HL-60/S4 treated with phorbol 12-myristate 13-acetate at 8.2 ng/mL for 4 days and 3 days (cell line): ENCODE data around the gene GFRA4.

Experiments
- in situ Hi-C: fragments of 300-500 bp; cut with MboI; formaldehyde crosslinking; loops from 2 replicates; pipeline ENCODE4 v1.15.0; 2022; ENCODE audit warnings: low sequenced_read_pairs

Gene GFRA4

GRCh38 chr20:3674995-3675900 lies 12.0 kb upstream of the GFRA4 start:
- in situ Hi-C loops, result no loop called here

DNA sequence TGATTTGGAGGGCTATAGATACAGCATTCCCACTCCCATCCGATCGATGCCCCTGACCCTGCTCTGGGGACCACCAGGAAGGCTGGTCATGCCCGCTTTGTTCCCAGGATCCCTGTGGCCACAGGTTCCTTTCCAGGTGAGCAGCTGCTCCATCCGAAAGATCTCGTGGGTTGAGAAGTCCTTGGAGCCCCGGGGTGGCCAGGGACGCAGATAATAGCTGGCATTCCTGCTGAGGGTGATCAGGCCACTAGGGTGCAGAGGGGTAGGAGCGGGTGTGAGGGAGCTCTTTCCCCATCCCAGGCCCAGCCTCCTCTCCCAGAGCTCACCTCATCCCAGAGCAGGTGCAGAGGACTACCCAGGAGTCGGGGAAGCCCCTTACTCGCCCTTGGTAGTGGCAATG lies 11.2 kb upstream of the GFRA4 start:
- in situ Hi-C loops, result no loop called here

GRCh38 chr20:3673221-3674070 lies 10.2 kb upstream of the GFRA4 start:
- in situ Hi-C loops, result no loop called here

GRCh38 chr20:3672547-3673171 lies 9.5 kb upstream of the GFRA4 start:
- in situ Hi-C loops, result no loop called here

GRCh38 chr20:3671986-3672546 lies 8.9 kb upstream of the GFRA4 start:
- in situ Hi-C loops, result no loop called here

GRCh38 chr20:3670945-3671344 lies 7.7 kb upstream of the GFRA4 start:
- in situ Hi-C loops, result no loop called here

DNA sequence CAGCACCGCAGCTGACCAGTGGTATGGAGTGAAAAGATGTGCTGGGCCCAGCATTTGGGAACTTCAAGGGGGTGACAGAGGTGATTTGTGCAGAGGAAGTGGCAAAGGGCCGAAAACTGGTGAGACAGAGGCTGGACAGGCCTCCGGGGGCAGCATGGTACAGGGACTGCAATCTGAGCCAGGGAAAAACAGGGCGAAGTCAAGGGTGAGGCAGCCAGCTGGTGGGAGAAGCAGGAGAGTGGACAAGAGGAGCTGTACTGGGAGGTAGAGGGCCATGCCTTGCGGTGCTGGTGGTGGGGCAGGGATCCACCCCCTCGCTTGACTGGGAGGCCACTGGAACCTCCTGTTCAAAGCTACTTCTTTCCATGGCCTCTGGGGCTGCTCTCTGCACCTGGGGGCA lies 7.3 kb upstream of the GFRA4 start:
- in situ Hi-C loops, result no loop called here

GRCh38 chr20:3669710-3670367 lies 6.6 kb upstream of the GFRA4 start:
- in situ Hi-C loops, result no loop called here

GRCh38 chr20:3667434-3668037 lies 4.3 kb upstream of the GFRA4 start:
- in situ Hi-C loops, result no loop called here

DNA sequence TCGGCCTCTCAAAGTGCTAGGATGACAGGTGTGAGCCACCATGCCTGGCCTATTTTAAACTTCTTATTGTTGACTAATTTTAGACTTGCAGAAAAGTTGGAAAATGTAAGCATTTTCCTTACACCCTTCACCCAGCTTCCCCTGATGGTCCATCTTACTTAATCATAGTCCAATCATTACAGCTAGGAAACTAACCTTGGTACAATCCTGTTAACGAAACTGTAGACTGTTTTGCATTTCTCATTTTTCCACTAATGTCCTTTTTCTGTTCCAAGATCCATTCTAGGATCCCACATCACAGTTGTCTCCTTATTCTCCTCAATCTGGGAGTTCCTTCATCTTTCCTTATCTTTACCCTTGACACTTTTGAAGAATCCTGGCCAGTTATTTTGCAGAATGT lies 659 bp upstream of the GFRA4 start:
- in situ Hi-C loops, result no loop called here

DNA sequence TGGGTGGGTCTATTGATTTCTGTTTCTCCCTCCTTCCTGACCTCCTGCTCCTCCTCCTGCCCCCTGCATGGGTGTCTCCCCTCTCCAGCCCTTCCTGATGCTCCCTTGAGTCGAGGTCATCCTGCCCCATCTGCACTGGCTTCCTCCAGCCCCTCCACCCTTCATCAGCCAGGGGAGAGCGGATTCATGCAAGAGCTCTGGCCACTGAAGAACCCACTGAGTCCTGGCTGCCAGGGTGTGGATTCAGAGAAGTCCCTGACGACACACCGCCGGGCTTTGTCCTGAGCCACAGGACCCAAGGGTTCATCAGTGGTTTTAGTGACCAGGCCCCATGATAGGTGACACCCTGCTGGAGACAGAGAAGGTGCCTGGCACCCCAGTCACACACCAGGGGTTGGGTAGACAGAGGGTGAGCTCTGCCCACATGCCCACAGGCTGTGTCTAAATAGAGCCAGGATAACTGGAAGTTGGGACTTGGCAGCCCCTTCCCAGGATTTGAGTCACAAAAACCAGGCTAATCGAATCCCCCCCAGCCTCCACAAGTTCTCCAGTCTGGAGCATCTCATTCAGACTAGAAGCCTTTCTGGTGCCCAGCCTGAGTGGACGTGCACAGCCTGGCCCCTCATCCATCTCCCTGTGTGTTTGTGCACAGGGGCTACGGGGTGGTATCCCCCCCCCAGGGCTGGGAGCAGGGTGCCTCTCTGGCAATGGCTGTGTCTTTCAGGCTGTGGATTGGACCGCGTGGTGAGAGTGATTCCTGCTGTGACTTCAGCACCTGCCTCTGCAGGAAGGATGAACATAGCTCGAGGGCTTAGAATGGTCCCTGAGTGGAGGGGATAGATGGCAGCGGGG lies 1.2 kb downstream of the GFRA4 start:
- in situ Hi-C loops, result no loop called here

DNA sequence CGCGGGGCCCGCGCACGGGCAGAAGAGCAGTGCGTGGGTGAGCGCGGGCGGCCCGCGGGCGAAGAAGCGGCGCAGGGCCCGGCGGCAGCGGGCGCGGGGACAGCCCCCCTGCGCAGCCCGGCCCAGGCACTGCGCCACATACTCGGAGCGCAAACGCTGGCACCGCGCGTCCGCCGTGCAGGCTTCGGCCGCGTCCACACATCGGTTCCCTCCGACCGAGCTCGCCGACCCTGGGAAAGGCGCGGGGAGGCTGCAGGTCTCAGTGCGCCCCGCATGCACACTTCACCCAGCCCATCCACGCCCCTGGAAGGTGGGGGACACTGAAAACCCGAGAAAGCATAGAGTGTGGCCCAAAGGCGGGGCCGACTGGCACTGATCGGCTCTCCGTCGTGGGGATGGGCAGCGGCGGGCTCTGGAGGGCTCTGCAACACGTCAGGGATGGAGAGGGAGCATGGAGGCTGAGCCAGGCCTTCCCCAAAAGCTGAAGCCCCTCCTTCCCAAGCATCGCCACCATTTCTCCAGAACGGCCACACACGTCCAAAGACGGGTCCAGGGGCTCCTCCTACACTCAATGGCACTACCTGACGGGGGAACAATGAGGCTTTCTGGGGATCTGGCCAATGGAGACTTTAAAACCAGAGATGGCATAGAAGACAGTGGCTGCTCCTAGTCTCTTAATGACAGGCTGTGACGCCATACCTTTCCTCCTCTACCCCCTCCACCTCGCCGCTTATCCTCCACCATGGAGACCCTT lies 2.0 kb downstream of the GFRA4 start:
- in situ Hi-C loops, result no loop called here

- in situ Hi-C loops, result no loop called here
Observed at GRCh38 chr20:3660262-3661059, 2.7 kb downstream of the GFRA4 start.

DNA sequence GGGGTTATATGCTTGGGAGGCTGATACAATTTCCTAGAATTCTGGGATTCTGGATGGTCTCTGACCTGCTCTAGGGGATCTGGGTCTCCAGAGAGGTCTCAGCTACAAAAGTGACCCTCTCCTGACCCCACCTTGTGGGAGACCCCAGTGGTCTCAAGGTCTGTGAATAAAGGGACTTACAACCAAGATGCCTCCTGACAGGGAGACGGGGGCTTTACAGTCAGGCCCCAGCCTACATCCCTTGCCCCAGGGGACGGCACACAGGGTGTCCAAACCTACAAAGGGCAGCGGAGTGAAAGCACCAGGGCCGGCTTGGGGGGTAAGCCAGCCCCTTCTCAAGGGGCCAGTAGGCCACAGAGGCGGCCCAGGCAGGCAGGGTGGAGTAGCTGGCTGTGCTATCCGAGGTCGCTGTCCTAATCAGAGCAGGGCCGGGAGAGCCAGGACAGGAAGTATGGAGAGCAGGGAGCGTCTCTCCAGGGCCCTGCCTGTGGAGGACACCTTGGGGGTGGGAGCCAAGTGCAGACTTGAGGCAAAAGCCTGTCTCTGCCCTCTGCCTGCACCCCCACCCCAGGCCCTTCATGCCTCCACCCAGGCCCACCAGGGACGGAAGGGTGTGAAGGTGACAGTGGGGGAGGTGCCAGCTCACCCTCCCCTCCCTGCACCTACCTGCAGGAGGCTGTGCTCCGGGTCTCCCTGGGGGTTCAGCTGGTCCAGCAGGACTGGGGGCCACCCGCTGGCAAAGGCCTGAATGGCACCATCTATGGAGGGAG lies 3.5 kb downstream of the GFRA4 start:
- in situ Hi-C loops, result no loop called here

GRCh38 chr20:3658716-3659491 lies 4.3 kb downstream of the GFRA4 start:
- in situ Hi-C loops, result no loop called here

GRCh38 chr20:3658019-3658715 lies 5.0 kb downstream of the GFRA4 start:
- in situ Hi-C loops, result no loop called here
